Activated CD4-positive, alpha-beta T cell treated with anti-CD3 and anti-CD28 coated beads, Interleukin-2, amount 50 U/mL, for 24 hours (primary cell): Measurements from ENCODE around the gene B3GNT4.
"Not testable (repeated sequence)": the region's sequence is repeated elsewhere in the genome, so short reads cannot be mapped to it uniquely, and the experiment has no call there.

ENCODE experiments used
- DNase-seq, 2 donors: peaks; one replicate each; pipeline ENCODE4 v3.0.0-alpha.2; 2020; ENCODE audit warnings: low read depth in 1 of 2, low spot score in 1 of 2

Gene B3GNT4

GRCh38 chr12:122215771-122216170 lies 12.3 kb downstream of the B3GNT4 start:
- DNase-seq = no peak

GRCh38 chr12:122216445-122216844 lies 12.9 kb downstream of the B3GNT4 start:
- DNase-seq = no peak

GRCh38 chr12:122225683-122226365 lies 22.3 kb downstream of the B3GNT4 start, which contains the start of gene DIABLO:
Gene DIABLO, minus strand, starts transcription at chr12:122226052. Its CDS starts 38 bp downstream, at chr12:122226014.
- peak; percentile 99 to 100 for DNase-seq

- no peak for DNase-seq
These were observed 23.0 kb downstream of the B3GNT4 start for GRCh38 chr12:122226366-122227125.

- no peak for DNase-seq
These were observed 23.8 kb downstream of the B3GNT4 start for GRCh38 chr12:122227341-122227740.

- DNase-seq = no peak
These were observed 24.6 kb downstream of the B3GNT4 start for GRCh38 chr12:122228092-122228491.

- DNase-seq = no peak
These were observed 27.3 kb downstream of the B3GNT4 start for GRCh38 chr12:122230798-122231197.

GRCh38 chr12:122232691-122233090 lies 29.2 kb downstream of the B3GNT4 start:
- no peak for DNase-seq

GRCh38 chr12:122235741-122236140 lies 32.2 kb downstream of the B3GNT4 start:
- no peak for DNase-seq

GRCh38 chr12:122238861-122239260 lies 35.4 kb downstream of the B3GNT4 start:
- DNase-seq = no peak

GRCh38 chr12:122243965-122244364 lies 40.5 kb downstream of the B3GNT4 start:
- no peak for DNase-seq

GRCh38 chr12:122244565-122245371 lies 41.3 kb downstream of the B3GNT4 start:
- DNase-seq = no peak

GRCh38 chr12:122245553-122245952 lies 42.0 kb downstream of the B3GNT4 start:
- DNase-seq = no peak

- no peak for DNase-seq
These were observed 46.5 kb downstream of the B3GNT4 start for GRCh38 chr12:122250047-122250446.

GRCh38 chr12:122250536-122250935 lies 47.0 kb downstream of the B3GNT4 start:
- no peak for DNase-seq

- not testable (repeated sequence) for DNase-seq
These were observed 55.0 kb downstream of the B3GNT4 start for GRCh38 chr12:122258462-122258861.
